Spleen (tissue), 7 donors: Measurements from ENCODE around the gene CD99.

Experiments used
- CTCF ChIP-seq, 11 experiments: fragments of 200-600 bp in 7 of 11; fragments of 450-650 bp in 4 of 11; sonication (generic) in 4 of 11; IDR thresholded peaks in 8 of 11; conservative IDR thresholded peaks in 3 of 11; 1 replicate in 7 of 11; 2 replicates in 4 of 11; pipeline versions ENCODE4 v1.4.0 to v1.8.0; 2016 to 2021; ENCODE audit warnings: antibody characterized with exemption in 11 of 11, inconsistent platforms in 4 of 11, mild to moderate bottlenecking in 1 of 11
- POLR2A ChIP-seq, 3 donors: fragments of 450-650 bp; IDR thresholded peaks; one replicate each; pipeline ENCODE4 v1.5.1; 2017; ENCODE audit warnings: antibody characterized with exemption in 3 of 3, mild to moderate bottlenecking in 1 of 3
- POLR2AphosphoS5 ChIP-seq, 3 donors: sonication (generic); formaldehyde crosslinking; IDR thresholded peaks; one replicate each; pipeline ENCODE4 v1.5.1; 2017; ENCODE audit warnings: antibody characterized with exemption in 3 of 3
- donor health status: DM: no; HTN: no; CAD: no; lungs with moderate emphysema.
- donor health status: DM: no; HTN: no; CAD: no.
- donor health status: DM: no; HTN: no; CAD: no.

- TF ChIP-seq CTCF (IDR thresholded peaks at IDR 0.05 in 8 of 11, conservative IDR thresholded peaks at IDR 0.05 in 3 of 11) (no peak), POLR2A (IDR thresholded peaks at IDR 0.05) (no peak), POLR2AphosphoS5 (IDR thresholded peaks at IDR 0.05) (no peak)
Observed at GRCh38 chrX:2782778-2783177, 91.7 kb downstream of the CD99 start.
